GM19438 (cell line): Measurements from ENCODE around the gene OPA1.

Source experiments
- ATAC-seq: cut with Tn5 transposase; IDR thresholded peaks from one replicate; pipeline ENCODE4 v1.9.1; 2021; ENCODE audit warnings: low read depth; ENCODE audit not compliant: unreplicated experiment

Gene OPA1

GRCh38 chr3:193731656-193732055, 138.6 kb downstream of the OPA1 start:
- ATAC-seq = no peak

GRCh38 chr3:193732391-193732790, 139.4 kb downstream of the OPA1 start:
- ATAC-seq = no peak

GRCh38 chr3:193732827-193733226, 139.8 kb downstream of the OPA1 start:
- no peak for ATAC-seq

GRCh38 chr3:193734737-193735366, 141.8 kb downstream of the OPA1 start:
- ATAC-seq = no peak

GRCh38 chr3:193735850-193736249, 142.8 kb downstream of the OPA1 start:
- ATAC-seq = no peak

GRCh38 chr3:193736616-193737015, 143.6 kb downstream of the OPA1 start:
- ATAC-seq = no peak

GRCh38 chr3:193737191-193737751, 144.3 kb downstream of the OPA1 start:
- ATAC-seq = no peak

- no peak for ATAC-seq
Observed at GRCh38 chr3:193742628-193743027, 149.6 kb downstream of the OPA1 start.

GRCh38 chr3:193743702-193744047, 150.7 kb downstream of the OPA1 start:
- ATAC-seq = no peak

- ATAC-seq = no peak
Observed at GRCh38 chr3:193744048-193744821, 151.2 kb downstream of the OPA1 start.

GRCh38 chr3:193744822-193745684, 152.0 kb downstream of the OPA1 start:
- no peak for ATAC-seq

- ATAC-seq = no peak
Observed at GRCh38 chr3:193746832-193747231, 153.8 kb downstream of the OPA1 start.
